Activated CD8-positive, alpha-beta T cell treated with anti-CD3 and anti-CD28 coated beads for 36 hours (primary cell): ENCODE measurements around the gene ACVR2A. TPM values are rescaled to one million over a fixed set of nuclear protein-coding genes. Genes with fewer than 3 reads are reported as not detected.

Source experiments
- ATAC-seq: fragments of 200-7000 bp; cut with Tn5 transposase; one replicate; pipeline ENCODE4 v1.10.0; 2021; ENCODE audit warnings: mild to moderate bottlenecking, moderate library complexity
- CTCF ChIA-PET: fragments of 350-600 bp; sonication (Branson Sonifier 250); formaldehyde crosslinking; loops from one replicate; lab custom pipeline; 2021; ENCODE audit warnings: antibody characterized with exemption; lab: Charles Lee
- POLR2A ChIA-PET: fragments of 350-600 bp; sonication (Branson Sonifier 250); formaldehyde crosslinking; loops from one replicate; lab custom pipeline; 2021; ENCODE audit warnings: antibody characterized with exemption; lab: Charles Lee
- DNase-seq: peaks from one replicate; pipeline ENCODE4 v3.0.0-alpha.2; 2020
- H3K27ac Mint-ChIP-seq: one replicate; pipeline ENCODE4 v1.8.0; 2021; ENCODE audit warnings: mild to moderate bottlenecking, mixed read lengths
- H3K27me3 Mint-ChIP-seq: one replicate; pipeline ENCODE4 v1.8.0; 2021; ENCODE audit warnings: mixed read lengths
- H3K36me3 Mint-ChIP-seq: one replicate; pipeline ENCODE4 v1.8.0; 2021; ENCODE audit warnings: low read depth, mixed read lengths
- H3K4me1 Mint-ChIP-seq: one replicate; pipeline ENCODE4 v1.8.0; 2021; ENCODE audit warnings: low read depth, mixed read lengths
- H3K4me3 Mint-ChIP-seq: one replicate; pipeline ENCODE4 v1.8.0; 2021; ENCODE audit warnings: mild to moderate bottlenecking, moderate library complexity, mixed read lengths
- H3K9me3 Mint-ChIP-seq: one replicate; pipeline ENCODE4 v1.8.0; 2021; ENCODE audit warnings: mixed read lengths
- CTCF ChIP-seq: fragments of 200-600 bp; IDR thresholded peaks from one replicate; pipeline ENCODE4 v1.8.0; 2022; ENCODE audit warnings: antibody characterized with exemption, mild to moderate bottlenecking
- intact Hi-C: fragments of 100-400 bp; cut with micrococcal nuclease; formaldehyde crosslinking; loops from one replicate; pipeline ENCODE4 v1.10.0; 2022
- total RNA-seq, 2 experiments: library from RNA; stranded (reverse); gene quantifications; one replicate each; pipeline ENCODE4 v1.2.3, GENCODE V29; 2021

Gene ACVR2A
- total RNA-seq, 2 experiments from 2014 or later, result 0.63 to 1.2 TPM

- no peak overlapping the region for H3K4me3 Mint-ChIP-seq
These were observed 93.0 kb downstream of the ACVR2A start for GRCh38 chr2:147937744-147938349.

GRCh38 chr2:147939313-147939712 lies 94.5 kb downstream of the ACVR2A start:
- no peak for DNase-seq
- H3K4me1 Mint-ChIP-seq, result no peaks in the 10 kb centered on the region
- ChIA-PET CTCF (interaction anchor here (1.4 kb wide), 1 partner anchor 570 kb away, joined by 3 read pairs; no protein-coding TSS in a partner anchor), POLR2A (no interaction called here)
- intact Hi-C loops, result loop anchor here (5.0 kb wide), 3 partner anchors 263 to 1048 kb away; no protein-coding TSS in a partner anchor
- no peak overlapping the region for H3K4me3 Mint-ChIP-seq
- TF ChIP-seq CTCF, result no peak
- H3K27ac Mint-ChIP-seq, result no peak overlapping the region
- no peaks in the 10 kb centered on the region for H3K27me3 Mint-ChIP-seq
- H3K36me3 Mint-ChIP-seq, result peaks cover 14% of the 10 kb centered on the region
- no peak for ATAC-seq
- H3K9me3 Mint-ChIP-seq, result no peaks in the 10 kb centered on the region

More at GRCh38 chr2:147937744-147938349, 93.0 kb downstream of the ACVR2A start:
- POLR2A ChIA-PET, result no interaction called here
- intact Hi-C loops, result loop anchor here (5.0 kb wide), 3 partner anchors 264 to 1049 kb away; no protein-coding TSS in a partner anchor
- no peak for DNase-seq
- peak; percentile 97 for TF ChIP-seq CTCF
- CTCF ChIA-PET, result interaction anchor here (0.8 to 3.0 kb wide), 5 partner anchors 8 to 571 kb away, joined by 3 to 20 read pairs (median 3); no protein-coding TSS in a partner anchor
- no peaks in the 10 kb centered on the region for H3K27me3 Mint-ChIP-seq
- ATAC-seq, result peak; percentile 47
- no peaks in the 10 kb centered on the region for H3K9me3 Mint-ChIP-seq
- H3K36me3 Mint-ChIP-seq, result peaks cover 14% of the 10 kb centered on the region
- no peak overlapping the region for H3K27ac Mint-ChIP-seq
- no peaks in the 10 kb centered on the region for H3K4me1 Mint-ChIP-seq

GRCh38 chr2:147945660-147946059 lies 100.8 kb downstream of the ACVR2A start:
- H3K27ac Mint-ChIP-seq, result no peak overlapping the region
- H3K27me3 Mint-ChIP-seq, result no peaks in the 10 kb centered on the region
- intact Hi-C loops, result no loop called here
- DNase-seq (no peak), ATAC-seq (no peak)
- H3K4me3 Mint-ChIP-seq, result no peak overlapping the region
- POLR2A ChIA-PET, result no interaction called here
- no peak for TF ChIP-seq CTCF
- CTCF ChIA-PET, result interaction anchor here (1.0 to 1.5 kb wide), 3 partner anchors 8 to 563 kb away, joined by 3 to 6 read pairs (median 5); no protein-coding TSS in a partner anchor
- H3K36me3 Mint-ChIP-seq, result peaks cover 6% of the 10 kb centered on the region
- no peaks in the 10 kb centered on the region for H3K4me1 Mint-ChIP-seq
- H3K9me3 Mint-ChIP-seq, result no peaks in the 10 kb centered on the region

- intact Hi-C loops, result no loop called here
- H3K9me3 Mint-ChIP-seq, result no peaks in the 10 kb centered on the region
- ATAC-seq (no peak), DNase-seq (no peak)
- H3K4me1 Mint-ChIP-seq, result no peaks in the 10 kb centered on the region
- ChIA-PET POLR2A (interaction anchor here (0.6 kb wide), 1 partner anchor 33 kb away, joined by 3 read pairs; no protein-coding TSS in a partner anchor), CTCF (no interaction called here)
- no peak overlapping the region for H3K27ac Mint-ChIP-seq
- no peaks in the 10 kb centered on the region for H3K27me3 Mint-ChIP-seq
- H3K36me3 Mint-ChIP-seq, result peaks cover 9% of the 10 kb centered on the region
- no peak overlapping the region for H3K4me3 Mint-ChIP-seq
- no peak for TF ChIP-seq CTCF
These were observed 107.3 kb downstream of the ACVR2A start for GRCh38 chr2:147952118-147952517.

GRCh38 chr2:147968571-147968970 lies 123.7 kb downstream of the ACVR2A start:
- no peak overlapping the region for H3K27ac Mint-ChIP-seq
- H3K36me3 Mint-ChIP-seq, result peaks cover 62% of the 10 kb centered on the region
- peaks cover 29% of the 10 kb centered on the region for H3K9me3 Mint-ChIP-seq
- ATAC-seq (no peak), DNase-seq (no peak)
- H3K4me3 Mint-ChIP-seq, result no peak overlapping the region
- no peaks in the 10 kb centered on the region for H3K27me3 Mint-ChIP-seq
- no peaks in the 10 kb centered on the region for H3K4me1 Mint-ChIP-seq
- ChIA-PET CTCF (no interaction called here), POLR2A (no interaction called here)
- intact Hi-C loops, result no loop called here
- TF ChIP-seq CTCF, result no peak
